HepG2 (cell line): ENCODE results near the gene ACSL3.

ENCODE experiments used
- CHD2 ChIP-seq: IDR thresholded peaks from 2 replicates; pipeline ENCODE4 v1.6.1; 2011; ENCODE audit warnings: low read depth, low read length, improper control_type of control experiment
- FOXA3 ChIP-seq: IDR thresholded peaks from 2 replicates; pipeline ENCODE4 v1.6.1; 2016; ENCODE audit warnings: missing genetic modification reagents, missing compliant biosample characterization
- GTF2F1 ChIP-seq: fragments of 150-350 bp; IDR thresholded peaks from 2 replicates; pipeline ENCODE4 v1.6.1; 2014; ENCODE audit warnings: low read length
- KAT8 ChIP-seq: IDR thresholded peaks from 2 replicates; pipeline ENCODE4 v1.6.1; 2016; ENCODE audit warnings: missing genetic modification reagents, missing compliant biosample characterization
- KDM1A ChIP-seq: IDR thresholded peaks from 2 replicates; pipeline ENCODE4 v1.6.1; 2016; ENCODE audit warnings: missing compliant biosample characterization
- NR3C1 ChIP-seq: sonication (generic); formaldehyde crosslinking; IDR thresholded peaks from 2 replicates; pipeline ENCODE4 v1.4.0; 2020; ENCODE audit warnings: missing genetic modification reagents
- POLR2AphosphoS5 ChIP-seq: IDR thresholded peaks from 2 replicates; pipeline ENCODE4 v1.6.1; 2012; ENCODE audit warnings: low read depth, low read length
- SIN3A ChIP-seq: IDR thresholded peaks from 2 replicates; pipeline ENCODE4 v1.6.1; 2011; ENCODE audit warnings: low read depth, mild to moderate bottlenecking, control low read depth, low read length, borderline replicate concordance
- SMAD1 ChIP-seq: sonication (generic); formaldehyde crosslinking; IDR thresholded peaks from 2 replicates; pipeline ENCODE4 v1.4.0; 2020; ENCODE audit warnings: missing genetic modification reagents, low read depth, mild to moderate bottlenecking, borderline replicate concordance
- SMC3 ChIP-seq: IDR thresholded peaks from 2 replicates; pipeline ENCODE4 v1.6.1; 2011; ENCODE audit warnings: low read length, improper control_type of control experiment
- ZZZ3 ChIP-seq: sonication (generic); formaldehyde crosslinking; IDR thresholded peaks from 2 replicates; pipeline ENCODE4 v1.4.0; 2020; ENCODE audit warnings: missing genetic modification reagents, mild to moderate bottlenecking, borderline replicate concordance
- TF ChIP-seq, protein P1 (sequence below): sonication (generic); formaldehyde crosslinking; IDR thresholded peaks from 2 replicates; pipeline ENCODE4 v1.8.0; 2022; ENCODE audit warnings: low read depth, missing genetic modification reagents
- TF ChIP-seq, protein P2 (sequence below): sonication (generic); formaldehyde crosslinking; IDR thresholded peaks from 2 replicates; pipeline ENCODE4 v1.5.0; 2020; ENCODE audit warnings: missing genetic modification reagents

DNA sequence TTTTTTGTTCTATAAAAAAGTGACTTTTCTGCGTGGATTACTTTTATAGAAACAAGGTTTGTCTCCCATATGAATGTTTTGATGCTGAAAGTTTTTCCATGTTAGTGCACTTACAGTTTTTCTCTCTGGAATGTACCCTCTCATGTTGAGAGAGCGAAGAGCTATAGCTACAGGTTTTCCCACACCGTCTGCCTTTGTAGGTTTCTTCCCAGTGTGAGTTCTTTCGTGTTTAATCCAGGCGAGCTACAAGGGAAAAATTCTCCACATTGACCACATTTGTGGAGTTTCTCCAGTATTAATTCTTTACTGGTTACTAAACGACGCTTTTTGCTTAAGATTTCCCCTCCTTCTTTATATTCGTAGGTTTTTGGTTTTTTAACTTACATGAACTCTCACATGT, 85.1 kb downstream of the ACSL3 start:
- TF ChIP-seq NR3C1 = no peak
- TF ChIP-seq POLR2AphosphoS5 = no peak
- TF ChIP-seq ZZZ3 = no peak
- TF ChIP-seq KAT8 (CRISPR knock-in tag) = no peak
- TF ChIP-seq SIN3A = no peak
- TF ChIP-seq, protein P1, sequence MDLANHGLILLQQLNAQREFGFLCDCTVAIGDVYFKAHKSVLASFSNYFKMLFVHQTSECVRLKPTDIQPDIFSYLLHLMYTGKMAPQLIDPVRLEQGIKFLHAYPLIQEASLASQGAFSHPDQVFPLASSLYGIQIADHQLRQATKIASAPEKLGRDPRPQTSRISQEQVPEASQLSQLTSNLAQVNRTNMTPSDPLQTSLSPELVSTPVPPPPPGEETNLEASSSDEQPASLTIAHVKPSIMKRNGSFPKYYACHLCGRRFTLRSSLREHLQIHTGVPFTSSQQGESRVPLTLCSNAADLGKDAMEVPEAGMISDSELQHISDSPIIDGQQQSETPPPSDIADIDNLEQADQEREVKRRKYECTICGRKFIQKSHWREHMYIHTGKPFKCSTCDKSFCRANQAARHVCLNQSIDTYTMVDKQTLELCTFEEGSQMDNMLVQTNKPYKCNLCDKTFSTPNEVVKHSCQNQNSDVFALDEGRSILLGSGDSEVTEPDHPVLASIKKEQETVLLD (CRISPR knock-in tag) = no peak
- no peak for TF ChIP-seq CHD2
- TF ChIP-seq SMC3 = no peak
- no peak for TF ChIP-seq GTF2F1
- TF ChIP-seq FOXA3 (CRISPR knock-in tag) = no peak
- TF ChIP-seq, protein P2, sequence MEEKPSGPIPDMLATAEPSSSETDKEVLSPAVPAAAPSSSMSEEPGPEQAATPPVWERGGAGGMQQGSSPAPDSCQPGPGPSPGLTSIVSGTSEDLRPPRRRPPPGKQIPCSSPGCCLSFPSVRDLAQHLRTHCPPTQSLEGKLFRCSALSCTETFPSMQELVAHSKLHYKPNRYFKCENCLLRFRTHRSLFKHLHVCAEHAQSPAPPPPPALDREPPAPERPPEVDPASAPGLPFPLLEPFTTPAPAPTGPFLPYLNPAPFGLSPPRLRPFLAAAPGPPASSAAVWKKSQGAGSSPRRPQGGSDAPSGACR (CRISPR knock-in tag) = no peak
- TF ChIP-seq KDM1A = no peak
- TF ChIP-seq SMAD1 (CRISPR knock-in tag) = no peak
